Vagina (tissue), 2 donors: ENCODE data around the gene ADGRF1. TPM values are rescaled to one million over a fixed set of nuclear protein-coding genes. Genes with fewer than 3 reads are reported as not detected.

Experiments
- DNase-seq, 2 donors: peaks; one replicate each; pipeline ENCODE4 v3.0.0-alpha.2; 2017; ENCODE audit errors: extremely low spot score in 2 of 2
- H3K27ac ChIP-seq: fragments of 200-600 bp; sonication (generic); one replicate; pipeline ENCODE4 v1.5.1; 2019
- H3K27me3 ChIP-seq: fragments of 200-600 bp; sonication (generic); one replicate; pipeline ENCODE4 v1.5.1; 2019
- H3K36me3 ChIP-seq, 2 donors: fragments of 200-600 bp; sonication (generic); one replicate each; pipeline ENCODE4 v1.5.1; 2017 to 2019
- H3K4me1 ChIP-seq: fragments of 200-600 bp; sonication (generic); one replicate; pipeline ENCODE4 v1.5.1; 2019
- H3K4me3 ChIP-seq, 2 donors: fragments of 200-600 bp; sonication (generic); 1 replicate in 1 of 2; 2 replicates in 1 of 2; pipeline ENCODE4 v1.5.1; 2016 to 2019
- H3K9me3 ChIP-seq: fragments of 200-600 bp; sonication (generic); one replicate; pipeline ENCODE4 v1.5.1; 2019
- POLR2A ChIP-seq, 2 donors: fragments of 450-650 bp; IDR thresholded peaks; one replicate each; pipeline ENCODE4 v1.6.1; 2017; ENCODE audit warnings: antibody characterized with exemption in 2 of 2, mild to moderate bottlenecking in 2 of 2, moderate library complexity in 2 of 2
- POLR2AphosphoS5 ChIP-seq, 2 donors: sonication (generic); formaldehyde crosslinking; IDR thresholded peaks; one replicate each; pipeline ENCODE4 v1.9.0; 2017; ENCODE audit warnings: antibody characterized with exemption in 2 of 2, mild to moderate bottlenecking in 2 of 2, low read depth in 1 of 2; ENCODE audit not compliant: insufficient read depth in 1 of 2
- intact Hi-C: fragments of 100-400 bp; cut with DNase I; formaldehyde crosslinking; loops from one replicate; pipeline ENCODE4 v1.15.1; 2023
- total RNA-seq: library from RNA; depleted of rRNA; stranded (reverse); fragments of >200 nt; gene quantifications from one replicate; pipeline ENCODE4 v1.2.3, GENCODE V29; 2016
- TF ChIP-seq, protein P1 (sequence below), 3 experiments: fragments of 450-650 bp in 2 of 3; fragments of 200-600 bp in 1 of 3; sonication (generic) in 1 of 3; IDR thresholded peaks; one replicate each; pipeline ENCODE4 v1.5.1; 2017 to 2019; ENCODE audit warnings: antibody characterized with exemption in 3 of 3, mild to moderate bottlenecking in 2 of 3, moderate library complexity in 2 of 3

The ADGRF1 gene
- total RNA-seq, 1 donor from 2014 or later, result 8.3 TPM

DNA sequence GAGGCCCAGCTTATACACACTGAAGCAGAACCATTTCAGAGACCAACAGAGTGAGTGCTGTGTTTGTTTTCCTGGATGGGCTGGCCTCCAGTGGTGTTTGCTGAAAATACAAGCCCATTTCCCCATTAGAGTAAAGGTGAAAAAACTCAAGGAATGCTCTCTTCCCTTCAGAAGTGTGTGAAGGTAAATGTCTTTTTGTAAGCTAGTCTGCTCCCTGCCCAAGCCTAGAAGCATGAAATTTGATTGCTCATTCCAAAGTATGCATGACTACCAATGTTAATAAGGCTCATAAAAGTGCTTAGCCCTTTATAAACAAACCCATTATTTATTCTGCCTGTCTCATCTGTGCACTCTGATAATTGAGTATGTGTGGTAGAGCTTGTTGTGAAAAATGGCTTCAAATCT is 59.1 kb downstream of the ADGRF1 start:
- TF ChIP-seq, protein P1, sequence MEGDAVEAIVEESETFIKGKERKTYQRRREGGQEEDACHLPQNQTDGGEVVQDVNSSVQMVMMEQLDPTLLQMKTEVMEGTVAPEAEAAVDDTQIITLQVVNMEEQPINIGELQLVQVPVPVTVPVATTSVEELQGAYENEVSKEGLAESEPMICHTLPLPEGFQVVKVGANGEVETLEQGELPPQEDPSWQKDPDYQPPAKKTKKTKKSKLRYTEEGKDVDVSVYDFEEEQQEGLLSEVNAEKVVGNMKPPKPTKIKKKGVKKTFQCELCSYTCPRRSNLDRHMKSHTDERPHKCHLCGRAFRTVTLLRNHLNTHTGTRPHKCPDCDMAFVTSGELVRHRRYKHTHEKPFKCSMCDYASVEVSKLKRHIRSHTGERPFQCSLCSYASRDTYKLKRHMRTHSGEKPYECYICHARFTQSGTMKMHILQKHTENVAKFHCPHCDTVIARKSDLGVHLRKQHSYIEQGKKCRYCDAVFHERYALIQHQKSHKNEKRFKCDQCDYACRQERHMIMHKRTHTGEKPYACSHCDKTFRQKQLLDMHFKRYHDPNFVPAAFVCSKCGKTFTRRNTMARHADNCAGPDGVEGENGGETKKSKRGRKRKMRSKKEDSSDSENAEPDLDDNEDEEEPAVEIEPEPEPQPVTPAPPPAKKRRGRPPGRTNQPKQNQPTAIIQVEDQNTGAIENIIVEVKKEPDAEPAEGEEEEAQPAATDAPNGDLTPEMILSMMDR (IDR thresholded peaks at IDR 0.05), result no peak
- TF ChIP-seq POLR2AphosphoS5 (IDR thresholded peaks at IDR 0.05; ENCODE audit: insufficient read depth in 1 of 2, low read depth in 1 of 2) (no peak), POLR2A (IDR thresholded peaks at IDR 0.05) (no peak)
- Histone ChIP-seq H3K27me3 (no peaks in the 10 kb centered on the region), H3K27ac (no peak overlapping the region), H3K4me1 (peaks cover 7% of the 10 kb centered on the region), H3K4me3 (no peak overlapping the region), H3K9me3 (no peaks in the 10 kb centered on the region), H3K36me3 (no peaks in the 10 kb centered on the region)
- intact Hi-C loops, result no loop called here
- no peak for DNase-seq

DNA sequence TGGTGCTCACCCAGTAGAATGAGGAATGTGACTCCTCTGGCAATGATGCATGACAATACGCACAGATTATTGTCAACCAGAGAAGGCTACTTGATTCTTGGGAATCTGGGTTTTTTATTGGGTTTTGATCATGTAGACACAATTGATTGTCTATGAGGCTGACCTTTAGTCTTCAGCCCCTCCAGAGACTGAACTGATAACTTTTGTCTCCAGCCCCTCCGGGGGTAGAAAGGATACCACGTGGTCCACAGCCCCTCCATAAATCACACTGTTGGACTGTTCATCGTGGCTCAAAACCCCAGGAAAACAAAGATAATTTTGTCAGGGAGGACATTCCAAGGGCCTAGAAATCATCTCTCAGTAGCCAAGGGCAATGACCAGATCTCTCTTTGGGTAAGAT is 62.9 kb downstream of the ADGRF1 start:
- H3K36me3 ChIP-seq, result no peaks in the 10 kb centered on the region
- TF ChIP-seq POLR2A (IDR thresholded peaks at IDR 0.05) (no peak), POLR2AphosphoS5 (IDR thresholded peaks at IDR 0.05; ENCODE audit: insufficient read depth in 1 of 2, low read depth in 1 of 2) (no peak)
- TF ChIP-seq, protein P1 (IDR thresholded peaks at IDR 0.05), result no peak
- no peaks in the 10 kb centered on the region for H3K27me3 ChIP-seq
- no peak overlapping the region for H3K27ac ChIP-seq
- DNase-seq, result no peak
- H3K4me3 ChIP-seq, result no peak overlapping the region
- no peaks in the 10 kb centered on the region for H3K9me3 ChIP-seq
- intact Hi-C loops, result no loop called here
- peaks cover 7% of the 10 kb centered on the region for H3K4me1 ChIP-seq

DNA sequence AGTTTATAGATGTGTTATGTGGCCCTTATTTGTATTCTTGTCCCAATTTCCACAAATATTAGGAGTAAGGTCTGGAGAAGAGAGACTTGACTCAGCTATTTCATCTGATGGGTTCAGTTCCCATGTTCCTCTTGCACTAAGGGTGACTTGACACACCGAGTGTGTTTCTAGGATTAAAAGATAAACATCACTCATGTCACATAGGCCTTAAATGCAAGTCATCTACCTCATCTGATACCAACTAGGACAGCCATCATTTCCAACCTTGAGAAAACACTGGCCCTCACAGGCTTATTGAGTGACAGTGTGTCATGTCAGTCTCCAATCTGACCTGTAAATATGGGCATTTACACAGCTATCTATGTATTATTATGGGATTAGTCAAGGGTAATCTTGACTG is 67.3 kb downstream of the ADGRF1 start:
- Histone ChIP-seq H3K4me1 (no peaks in the 10 kb centered on the region), H3K36me3 (no peaks in the 10 kb centered on the region), H3K27me3 (no peaks in the 10 kb centered on the region), H3K9me3 (no peaks in the 10 kb centered on the region), H3K27ac (no peak overlapping the region), H3K4me3 (no peak overlapping the region)
- no peak for DNase-seq
- intact Hi-C loops, result no loop called here
- TF ChIP-seq POLR2AphosphoS5 (IDR thresholded peaks at IDR 0.05; ENCODE audit: insufficient read depth in 1 of 2, low read depth in 1 of 2) (no peak), POLR2A (IDR thresholded peaks at IDR 0.05) (no peak)
- TF ChIP-seq, protein P1 (IDR thresholded peaks at IDR 0.05), result no peak

DNA sequence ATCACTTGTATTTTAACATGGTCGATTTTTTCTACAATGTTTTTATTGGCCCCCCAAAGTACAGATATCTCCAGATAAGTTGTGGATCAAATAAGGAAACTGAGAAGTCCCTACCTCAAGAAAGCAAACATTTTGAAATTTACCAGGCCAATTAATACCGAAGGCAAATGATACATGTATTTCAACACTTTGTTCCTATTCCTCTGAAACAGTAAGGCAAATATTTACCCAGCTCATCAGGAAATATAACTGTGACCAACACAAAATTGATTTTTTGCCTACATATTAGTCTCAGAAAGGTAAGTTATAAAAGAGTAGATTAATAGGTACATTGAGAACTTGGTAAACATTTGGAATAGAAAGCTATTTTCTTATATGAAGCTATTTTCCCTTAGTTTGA is 69.1 kb downstream of the ADGRF1 start:
- TF ChIP-seq, protein P1 (IDR thresholded peaks at IDR 0.05), result no peak
- intact Hi-C loops, result no loop called here
- no peaks in the 10 kb centered on the region for H3K9me3 ChIP-seq
- H3K27me3 ChIP-seq, result no peaks in the 10 kb centered on the region
- no peak overlapping the region for H3K27ac ChIP-seq
- no peaks in the 10 kb centered on the region for H3K4me1 ChIP-seq
- H3K36me3 ChIP-seq, result no peaks in the 10 kb centered on the region
- DNase-seq, result no peak
- H3K4me3 ChIP-seq, result no peak overlapping the region

DNA sequence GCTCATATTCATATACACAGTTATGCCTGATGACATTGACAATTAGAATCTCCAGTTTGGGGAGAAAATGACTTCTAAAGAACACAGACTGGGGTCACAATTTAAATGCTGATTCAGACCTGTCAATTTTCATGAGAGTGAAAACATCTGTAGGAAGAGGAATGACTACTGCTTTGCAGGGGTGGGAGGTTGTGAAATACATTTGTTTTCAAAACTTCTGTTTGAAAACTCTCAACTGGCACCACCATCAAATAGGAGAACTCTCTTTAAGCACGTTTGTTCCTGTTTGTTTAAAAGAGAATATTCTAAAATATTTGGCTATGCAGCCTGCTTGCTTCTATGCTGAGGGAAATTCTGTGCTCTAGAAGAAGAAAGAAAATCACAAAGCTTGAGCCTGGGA is 69.6 kb downstream of the ADGRF1 start:
- no peak for DNase-seq
- no peaks in the 10 kb centered on the region for H3K27me3 ChIP-seq
- H3K36me3 ChIP-seq, result no peaks in the 10 kb centered on the region
- H3K4me1 ChIP-seq, result no peaks in the 10 kb centered on the region
- H3K27ac ChIP-seq, result no peak overlapping the region
- H3K9me3 ChIP-seq, result no peaks in the 10 kb centered on the region
- H3K4me3 ChIP-seq, result no peak overlapping the region
- TF ChIP-seq POLR2AphosphoS5 (IDR thresholded peaks at IDR 0.05; ENCODE audit: insufficient read depth in 1 of 2, low read depth in 1 of 2), result no peak
- TF ChIP-seq POLR2A (IDR thresholded peaks at IDR 0.05), result no peak
- TF ChIP-seq, protein P1 (IDR thresholded peaks at IDR 0.05), result no peak
- intact Hi-C loops, result no loop called here
